Neural progenitor cell (in vitro differentiated cells): Measurements from ENCODE around the gene MYH6.

Experiments
- EZH2 ChIP-seq: fragments of 200-600 bp; sonication (generic); IDR thresholded peaks from 2 replicates; pipeline ENCODE4 v1.6.1; 2017; ENCODE audit warnings: antibody characterized with exemption, mild to moderate bottlenecking, moderate library complexity
- TF ChIP-seq, protein P1 (sequence below): fragments of 200-600 bp; sonication (generic); IDR thresholded peaks from 2 replicates; pipeline ENCODE4 v1.5.1; 2017; ENCODE audit warnings: antibody characterized with exemption, mild to moderate bottlenecking

DNA sequence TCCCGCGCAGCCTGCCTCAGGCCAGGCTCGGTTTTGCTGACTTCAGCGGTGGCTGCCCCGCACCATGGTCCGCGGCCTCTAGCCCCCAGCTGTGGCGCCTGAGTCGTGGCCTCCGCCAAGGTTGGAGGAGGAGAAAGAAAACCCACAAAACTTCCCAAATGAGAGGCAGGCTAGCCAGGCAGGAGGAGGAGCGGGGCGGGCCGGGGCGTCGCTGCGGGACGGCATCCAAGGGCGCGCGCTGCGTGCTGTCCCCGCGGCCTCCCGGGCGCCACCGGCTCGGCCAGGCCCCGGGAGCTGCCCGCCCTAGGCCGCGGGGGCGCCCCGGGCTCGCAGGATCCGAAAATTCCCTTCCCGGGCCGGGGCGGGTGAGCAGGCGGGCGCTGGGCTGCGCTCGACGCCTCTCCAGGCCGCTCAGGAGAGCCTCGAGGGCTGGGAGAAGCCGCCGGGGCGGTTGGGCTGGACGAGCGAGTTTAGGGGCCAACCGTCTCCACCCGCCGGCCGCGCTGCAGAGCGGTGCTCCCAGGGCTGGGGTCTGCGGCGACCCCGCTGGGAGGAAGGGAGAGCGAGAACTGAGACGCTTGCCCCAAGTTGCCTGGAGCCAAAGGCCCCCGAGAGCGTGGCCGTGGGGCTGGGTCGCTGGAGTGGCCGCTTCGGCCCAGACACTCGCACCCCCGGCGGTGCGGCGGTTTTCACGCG lies 42.9 kb downstream of the MYH6 start, which contains the start of gene EFS:
- TF ChIP-seq, protein P1, sequence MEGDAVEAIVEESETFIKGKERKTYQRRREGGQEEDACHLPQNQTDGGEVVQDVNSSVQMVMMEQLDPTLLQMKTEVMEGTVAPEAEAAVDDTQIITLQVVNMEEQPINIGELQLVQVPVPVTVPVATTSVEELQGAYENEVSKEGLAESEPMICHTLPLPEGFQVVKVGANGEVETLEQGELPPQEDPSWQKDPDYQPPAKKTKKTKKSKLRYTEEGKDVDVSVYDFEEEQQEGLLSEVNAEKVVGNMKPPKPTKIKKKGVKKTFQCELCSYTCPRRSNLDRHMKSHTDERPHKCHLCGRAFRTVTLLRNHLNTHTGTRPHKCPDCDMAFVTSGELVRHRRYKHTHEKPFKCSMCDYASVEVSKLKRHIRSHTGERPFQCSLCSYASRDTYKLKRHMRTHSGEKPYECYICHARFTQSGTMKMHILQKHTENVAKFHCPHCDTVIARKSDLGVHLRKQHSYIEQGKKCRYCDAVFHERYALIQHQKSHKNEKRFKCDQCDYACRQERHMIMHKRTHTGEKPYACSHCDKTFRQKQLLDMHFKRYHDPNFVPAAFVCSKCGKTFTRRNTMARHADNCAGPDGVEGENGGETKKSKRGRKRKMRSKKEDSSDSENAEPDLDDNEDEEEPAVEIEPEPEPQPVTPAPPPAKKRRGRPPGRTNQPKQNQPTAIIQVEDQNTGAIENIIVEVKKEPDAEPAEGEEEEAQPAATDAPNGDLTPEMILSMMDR, result no peak
- TF ChIP-seq EZH2, result no peak
